GM19395 (cell line): ENCODE measurements around the gene IFNGR2.
"Not testable (repeated sequence)": the region's sequence is repeated elsewhere in the genome, so short reads cannot be mapped to it uniquely, and the experiment has no call there.

Experiments
- ATAC-seq: cut with Tn5 transposase; IDR thresholded peaks from one replicate; pipeline ENCODE4 v1.9.1; 2021; ENCODE audit warnings: mild to moderate bottlenecking, moderate library complexity; ENCODE audit not compliant: unreplicated experiment

IFNGR2 gene

GRCh38 chr21:33434770-33435360 lies 31.7 kb downstream of the IFNGR2 start:
- ATAC-seq = peak; percentile 87

DNA sequence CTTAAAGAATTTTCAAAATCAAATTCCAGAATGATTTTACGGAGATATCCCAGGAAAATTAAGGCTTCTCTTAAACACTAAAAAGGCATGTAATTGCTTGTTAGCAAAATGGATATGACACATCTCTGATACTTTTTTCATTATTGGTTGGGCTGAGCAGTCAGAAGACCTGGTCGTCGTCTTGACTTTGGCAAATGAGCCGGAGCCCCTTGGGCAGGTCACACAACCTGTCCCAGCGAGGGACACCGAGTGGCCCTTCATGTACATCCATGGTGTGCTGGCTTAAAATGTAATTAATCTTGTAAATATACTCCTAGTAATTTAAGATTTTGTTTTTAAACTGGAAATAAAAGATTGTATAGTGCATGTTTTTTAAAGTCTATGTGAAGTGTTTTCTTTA lies 33.9 kb downstream of the IFNGR2 start:
- no peak for ATAC-seq

DNA sequence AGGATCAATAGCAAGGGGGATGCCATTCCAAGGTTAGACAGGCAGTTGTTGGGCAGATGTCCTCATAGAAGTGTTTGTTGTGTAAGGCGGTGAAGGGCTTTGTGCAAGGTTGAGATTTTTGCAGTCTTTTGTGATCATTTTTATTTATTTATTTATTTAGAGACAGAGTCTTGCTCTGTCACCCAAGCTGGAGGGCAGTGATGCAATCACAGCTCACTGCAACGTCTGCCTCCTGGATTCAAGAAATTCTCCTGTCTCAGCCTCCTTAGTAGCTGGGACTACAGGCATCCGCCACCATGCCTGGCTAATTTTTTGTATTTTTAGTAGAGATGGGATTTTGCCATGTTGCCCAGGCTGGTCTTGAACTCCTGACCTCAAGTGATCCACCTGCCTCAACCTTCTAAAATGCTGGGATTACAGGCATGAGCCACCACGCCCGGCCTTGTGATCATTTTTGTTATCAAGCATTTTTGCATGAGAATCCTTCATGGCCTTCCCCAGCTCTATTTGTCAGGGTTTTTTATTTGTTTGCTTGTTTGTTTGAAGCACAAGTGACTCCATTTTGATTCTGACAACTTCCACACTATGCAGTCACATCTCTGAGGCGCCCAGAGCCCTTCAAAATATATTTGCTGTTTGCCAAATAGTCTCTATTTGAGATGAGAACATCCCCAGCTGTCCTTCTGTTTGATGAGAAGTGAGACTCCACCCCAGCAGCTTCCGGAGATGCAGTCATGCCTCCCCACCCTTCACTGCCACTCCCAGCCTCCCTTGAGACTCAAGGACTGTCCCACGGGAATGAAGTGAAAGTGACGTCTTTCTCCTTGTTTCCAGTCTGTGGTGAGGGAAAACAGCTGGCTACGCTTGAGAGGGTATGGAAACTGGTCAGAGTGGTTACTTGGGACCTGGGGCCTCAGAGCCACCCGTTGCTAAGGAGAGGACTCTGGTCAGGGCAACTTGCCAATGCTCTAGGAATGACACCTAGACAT lies 38.6 kb downstream of the IFNGR2 start:
- peak; percentile 64 for ATAC-seq

DNA sequence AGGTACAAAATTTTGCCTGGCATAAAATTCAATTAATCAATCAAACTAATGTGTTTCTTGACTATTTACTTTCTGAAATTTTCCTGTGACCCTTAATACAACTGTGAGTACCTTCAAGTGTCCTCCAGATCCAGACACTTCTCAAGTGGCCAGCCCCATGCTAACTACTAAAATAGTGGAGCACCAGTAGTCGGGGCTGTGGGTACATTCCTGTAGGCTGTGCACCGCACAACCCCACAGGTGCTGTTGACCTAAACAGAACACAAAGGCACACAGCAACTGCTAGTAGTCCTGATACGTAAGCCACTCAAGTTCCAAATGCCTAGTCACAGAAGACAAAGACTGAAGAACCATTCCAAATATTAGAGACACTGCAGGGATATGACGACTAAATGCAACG lies 40.0 kb downstream of the IFNGR2 start:
- ATAC-seq = no peak

- no peak for ATAC-seq
Observed at GRCh38 chr21:33444499-33444898, 41.3 kb downstream of the IFNGR2 start.

GRCh38 chr21:33446620-33447019 lies 43.4 kb downstream of the IFNGR2 start:
- not testable (repeated sequence) for ATAC-seq

GRCh38 chr21:33449616-33450015 lies 46.4 kb downstream of the IFNGR2 start:
- no peak for ATAC-seq

DNA sequence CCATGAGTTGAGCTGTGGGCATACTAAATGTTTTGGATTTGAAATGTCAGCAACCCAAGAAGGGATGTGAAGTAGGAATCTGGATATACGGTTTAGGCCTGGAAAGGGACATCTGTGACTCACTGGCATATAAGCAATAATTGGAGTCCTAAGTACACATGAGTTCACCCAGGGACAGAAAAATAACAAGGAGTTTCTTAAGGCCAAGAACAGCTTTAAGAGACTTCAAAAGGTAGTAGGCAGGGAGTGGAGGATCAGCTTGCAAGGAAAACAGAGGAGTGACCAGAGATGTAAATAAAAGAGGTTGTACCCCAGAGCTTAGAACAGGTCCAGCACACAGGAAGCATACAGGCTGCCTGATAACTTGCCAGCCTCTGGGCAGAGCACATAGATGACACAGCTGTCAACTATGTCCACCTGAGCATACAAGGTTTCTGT lies 48.4 kb downstream of the IFNGR2 start:
- no peak for ATAC-seq

DNA sequence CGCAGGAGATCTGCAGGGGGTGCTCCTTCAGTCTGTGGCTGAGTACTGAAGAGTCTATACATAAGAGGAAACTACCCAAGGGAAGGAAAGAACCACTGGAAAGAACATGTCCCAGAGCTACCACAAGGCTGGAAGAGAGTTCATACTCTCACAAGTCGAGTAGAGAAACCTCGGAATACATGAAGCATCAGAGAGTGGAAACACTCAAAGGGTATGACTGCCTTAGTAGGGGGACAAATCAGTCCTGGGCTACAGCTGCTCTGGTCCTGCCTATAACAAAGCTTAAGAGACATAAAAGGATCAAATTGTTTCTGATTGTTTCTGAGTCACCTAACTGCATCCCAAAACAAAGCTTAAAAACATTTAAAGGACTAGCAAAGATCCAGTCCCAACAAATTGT lies 49.1 kb downstream of the IFNGR2 start:
- ATAC-seq = no peak

DNA sequence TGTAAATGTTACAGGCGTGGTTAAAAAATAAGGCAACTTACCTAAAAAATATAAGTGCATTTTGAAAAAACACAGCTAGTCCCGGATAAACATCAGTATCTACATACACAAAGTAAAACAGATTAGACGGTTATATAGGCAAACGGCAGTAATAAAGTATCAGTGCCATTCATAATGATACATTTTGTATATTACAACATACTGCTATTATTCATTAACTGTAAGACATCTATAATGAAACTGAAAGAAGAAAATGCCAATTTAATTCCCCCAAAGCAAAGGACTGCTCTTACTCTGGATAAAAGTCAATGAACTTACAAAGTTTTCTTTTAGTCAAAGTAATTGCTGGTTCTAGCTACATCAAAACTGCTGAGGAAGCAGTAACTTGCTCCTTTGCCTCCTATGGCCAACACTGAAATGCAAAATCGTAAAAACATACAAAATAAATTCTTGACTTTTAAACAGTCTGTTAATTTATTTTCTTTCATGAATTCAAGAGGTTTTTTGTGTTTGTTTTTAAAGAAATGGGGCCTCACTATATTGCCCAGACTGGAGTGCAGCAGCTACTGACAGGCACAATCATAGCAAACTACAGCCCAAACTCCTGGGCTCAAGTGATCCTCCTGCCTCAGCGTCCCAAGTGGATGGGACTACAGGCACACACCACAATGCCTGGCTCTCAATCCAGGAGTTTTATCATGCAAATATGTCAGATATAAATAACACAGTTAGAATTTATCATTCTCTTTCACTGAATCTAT lies 52.7 kb downstream of the IFNGR2 start:
- no peak for ATAC-seq

DNA sequence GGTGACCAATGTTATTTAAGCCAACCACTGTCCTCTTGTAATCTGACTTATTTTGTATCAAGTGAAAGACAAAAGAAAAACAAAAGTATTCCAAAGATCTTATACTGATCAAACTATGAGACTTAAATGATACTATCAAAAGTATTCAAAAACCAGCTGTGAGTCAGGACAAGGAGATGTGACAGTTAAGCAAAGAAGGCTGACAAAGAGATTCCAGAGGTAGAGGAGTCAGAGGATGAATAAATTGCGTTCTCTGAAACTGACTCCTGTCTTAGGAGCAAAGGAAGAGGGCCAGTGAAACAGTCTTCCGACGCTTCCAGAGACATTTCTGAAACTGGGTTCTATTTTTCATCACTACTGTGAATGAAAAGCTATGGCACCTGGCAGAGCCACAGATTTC lies 55.6 kb downstream of the IFNGR2 start:
- ATAC-seq = no peak

- no peak for ATAC-seq
Observed at GRCh38 chr21:33461538-33462250, 58.5 kb downstream of the IFNGR2 start.

GRCh38 chr21:33469183-33469582 lies 66.0 kb downstream of the IFNGR2 start:
- not testable (repeated sequence) for ATAC-seq

- no peak for ATAC-seq
Observed at GRCh38 chr21:33470701-33471100, 67.5 kb downstream of the IFNGR2 start.

GRCh38 chr21:33473344-33473743 lies 70.1 kb downstream of the IFNGR2 start:
- ATAC-seq = no peak

DNA sequence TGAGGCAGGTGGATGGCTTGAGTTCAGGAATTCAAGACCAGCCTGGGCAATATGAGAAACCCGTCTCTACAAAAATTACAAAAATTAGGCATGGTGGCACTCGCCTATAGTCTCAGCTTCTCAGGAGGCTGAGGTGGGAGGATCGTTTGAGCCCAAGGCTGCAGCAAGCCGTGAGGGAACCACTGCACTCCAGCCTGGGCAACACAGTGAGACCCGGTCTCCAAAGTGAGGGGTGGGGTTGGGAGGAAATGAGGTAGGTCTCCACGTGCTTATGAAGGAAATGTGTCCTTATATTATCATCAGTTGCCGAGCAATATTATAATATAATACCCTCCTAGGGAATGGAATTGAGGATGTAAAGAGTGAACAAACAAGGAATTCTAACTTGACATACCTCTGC lies 73.9 kb downstream of the IFNGR2 start:
- no peak for ATAC-seq

- no peak for ATAC-seq
Observed at GRCh38 chr21:33478182-33478581, 75.0 kb downstream of the IFNGR2 start.

GRCh38 chr21:33478935-33479678 lies 75.9 kb downstream of the IFNGR2 start:
- ATAC-seq = peak; percentile 34

DNA sequence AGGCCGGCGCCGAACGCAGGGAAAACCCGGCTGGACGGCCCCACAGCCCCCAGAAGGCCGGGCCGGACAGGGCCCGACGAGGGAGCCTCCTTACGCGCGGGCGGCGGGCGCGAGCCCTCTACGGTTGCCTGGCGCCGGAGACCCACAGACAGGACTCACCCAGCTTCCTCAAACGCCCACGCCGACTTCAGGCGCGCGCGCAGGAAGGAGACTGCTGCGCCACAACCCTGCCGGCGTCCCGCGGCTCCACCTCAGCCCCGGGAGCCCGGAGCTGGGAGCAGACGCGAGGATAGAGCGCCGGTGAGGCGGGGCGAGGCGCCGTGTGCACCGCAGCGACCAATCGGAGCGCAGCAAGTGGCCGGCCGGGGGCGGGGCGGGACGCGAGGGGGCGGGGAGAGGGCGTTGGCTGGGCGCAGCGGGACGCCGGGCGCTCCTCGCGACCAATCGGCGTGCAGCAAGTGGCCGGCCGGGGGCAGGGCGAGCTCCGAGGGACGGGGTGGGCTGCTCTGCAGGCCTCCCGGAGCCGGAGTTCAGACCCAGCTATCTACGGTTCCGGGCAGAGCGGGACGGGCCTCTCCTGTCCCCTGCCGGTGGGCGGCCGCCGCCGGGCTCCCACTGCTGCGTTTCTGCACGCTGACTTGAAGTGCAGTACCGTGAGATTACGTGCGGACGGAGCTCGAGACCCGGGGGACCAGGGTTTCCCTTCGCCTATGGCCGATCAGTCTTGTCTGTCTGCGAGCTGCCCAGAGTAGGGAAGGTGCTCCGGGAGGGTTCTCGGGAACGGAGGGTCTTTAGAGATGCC lies 76.7 kb downstream of the IFNGR2 start, which contains the start of gene TMEM50B:
Gene TMEM50B (minus strand): TSS at position 296 of the 802 bp plus-strand sequence. CDS start 11,089 bp downstream, outside the sequence.
- peak; percentile 85 for ATAC-seq
